Liver (tissue), 9 donors: ENCODE data around the gene KCNQ1. TPM values are rescaled to one million over a fixed set of nuclear protein-coding genes. Genes with fewer than 3 reads are reported as not detected.

Experiments used
- DNase-seq: peaks from one replicate; pipeline ENCODE4 v3.0.0-alpha.2; 2017; ENCODE audit warnings: low spot score
- H3K27ac ChIP-seq, 2 donors: one replicate each; pipeline ENCODE4 v1.7.0; 2013; ENCODE audit warnings: inconsistent platforms in 2 of 2, low read length in 2 of 2, control low read depth in 1 of 2, low read depth in 1 of 2, mild to moderate bottlenecking in 1 of 2
- H3K27me3 ChIP-seq, 4 donors: one replicate each; pipeline versions ENCODE4 v1.6.1 to v1.7.0; 2013; ENCODE audit warnings: low read length in 3 of 4, inconsistent platforms in 1 of 4, mild to moderate bottlenecking in 1 of 4, moderate library complexity in 1 of 4; ENCODE audit not compliant: control insufficient read depth in 4 of 4, insufficient read depth in 4 of 4
- H3K36me3 ChIP-seq, 4 donors: one replicate each; pipeline versions ENCODE4 v1.6.1 to v1.7.0; 2013; ENCODE audit warnings: low read length in 3 of 4, mild to moderate bottlenecking in 3 of 4, low read depth in 1 of 4, moderate library complexity in 1 of 4; ENCODE audit not compliant: control insufficient read depth in 4 of 4, insufficient read depth in 3 of 4
- H3K4me1 ChIP-seq, 4 donors: one replicate each; pipeline versions ENCODE4 v1.6.1 to v1.7.0; 2013; ENCODE audit warnings: low read length in 3 of 4, mild to moderate bottlenecking in 3 of 4, moderate library complexity in 1 of 4; ENCODE audit not compliant: control insufficient read depth in 4 of 4, insufficient read depth in 4 of 4
- H3K4me3 ChIP-seq, 3 donors: one replicate each; pipeline versions ENCODE4 v1.6.1 to v1.7.0; 2013; ENCODE audit warnings: low read length in 3 of 3, control low read depth in 1 of 3, low read depth in 1 of 3, mild to moderate bottlenecking in 1 of 3
- H3K9ac ChIP-seq, 2 donors: one replicate each; pipeline ENCODE4 v1.7.0; 2013; ENCODE audit warnings: low read length in 2 of 2, mild to moderate bottlenecking in 2 of 2, moderate library complexity in 2 of 2, control low read depth in 1 of 2, low read depth in 1 of 2
- H3K9me3 ChIP-seq, 4 donors: one replicate each; pipeline versions ENCODE4 v1.6.1 to v1.7.0; 2013; ENCODE audit warnings: low read length in 3 of 4; ENCODE audit not compliant: control insufficient read depth in 4 of 4
- FOXA1 ChIP-seq: IDR thresholded peaks from 2 replicates; pipeline ENCODE4 v1.6.1; 2016; ENCODE audit warnings: antibody characterized with exemption
- GABPA ChIP-seq, 2 donors: IDR thresholded peaks in 1 of 2; conservative IDR thresholded peaks in 1 of 2; 2 replicates each; pipeline ENCODE4 v1.6.1; 2016; ENCODE audit warnings: antibody characterized with exemption in 2 of 2, mild to moderate bottlenecking in 1 of 2, moderate library complexity in 1 of 2
- JUND ChIP-seq, 2 donors: IDR thresholded peaks; 2 replicates each; pipeline ENCODE4 v1.6.1; 2016; ENCODE audit warnings: antibody characterized with exemption in 2 of 2
- RAD21 ChIP-seq, 2 donors: IDR thresholded peaks; 2 replicates each; pipeline ENCODE4 v1.6.1; 2016; ENCODE audit warnings: antibody characterized with exemption in 2 of 2, mild to moderate bottlenecking in 2 of 2
- RXRA ChIP-seq, 2 donors: IDR thresholded peaks; 2 replicates each; pipeline ENCODE4 v1.6.1; 2017 to 2018; ENCODE audit warnings: antibody characterized with exemption in 2 of 2, mild to moderate bottlenecking in 1 of 2
- SP1 ChIP-seq: IDR thresholded peaks from 2 replicates; pipeline ENCODE4 v1.6.1; 2018; ENCODE audit warnings: antibody characterized with exemption, mild to moderate bottlenecking
- TAF1 ChIP-seq: conservative IDR thresholded peaks from 2 replicates; pipeline ENCODE4 v1.6.1; 2016; ENCODE audit warnings: antibody characterized with exemption, mild to moderate bottlenecking
- YY1 ChIP-seq: IDR thresholded peaks from 2 replicates; pipeline ENCODE4 v1.6.1; 2016; ENCODE audit warnings: antibody characterized with exemption, mild to moderate bottlenecking
- WGBS: extraction: QIAGEN DNeasy Blood & Tissue Kit; methylation state at CpG from one replicate; pipeline ENCODE4 v1.1.7; 2013; 5-methylcytosine and 5-hydroxymethylcytosine counted together
- polyA plus RNA-seq, 2 donors: library from polyadenylated mRNA; stranded (reverse) in 1 of 2; unstranded in 1 of 2; fragments of 200-250 nt in 1 of 2; fragments of >200 nt in 1 of 2; fragmentation: Nextera tagmentation in 1 of 2; extraction: Ambion mirVana in 1 of 2; gene quantifications; one replicate each; pipeline versions ENCODE4 v1.2.1 to v1.2.3, GENCODE V29; 2013 to 2015
- total RNA-seq, 2 donors: library from RNA; depleted of rRNA; stranded (reverse); fragments of >200 nt; gene quantifications; one replicate each; pipeline ENCODE4 v1.2.3, GENCODE V29; 2014
- TF ChIP-seq, protein P1 (sequence below): fragments of 150-350 bp; IDR thresholded peaks from 2 replicates; pipeline ENCODE4 v1.5.1; 2017; ENCODE audit warnings: improper control_type of control experiment, low read depth, low read length; ENCODE audit not compliant: missing input control
- TF ChIP-seq, protein P2 (sequence below): IDR thresholded peaks from 2 replicates; pipeline ENCODE4 v1.6.1; 2016; ENCODE audit warnings: antibody characterized with exemption
- TF ChIP-seq, protein P3 (sequence below): IDR thresholded peaks from 2 replicates; pipeline ENCODE4 v1.6.1; 2016; ENCODE audit warnings: antibody characterized with exemption
- TF ChIP-seq, protein P4 (sequence below): IDR thresholded peaks from 2 replicates; pipeline ENCODE4 v1.6.1; 2016; ENCODE audit warnings: antibody characterized with exemption, mild to moderate bottlenecking
- donor health status: healthy.
- donor health status: healthy.
- donor health status: healthy.
- donor health status: healthy.
- donor health status: healthy.

Gene KCNQ1
- total and polyA plus RNA-seq, 4 donors, result 0.31 to 2.2 (median 1.5) TPM

DNA sequence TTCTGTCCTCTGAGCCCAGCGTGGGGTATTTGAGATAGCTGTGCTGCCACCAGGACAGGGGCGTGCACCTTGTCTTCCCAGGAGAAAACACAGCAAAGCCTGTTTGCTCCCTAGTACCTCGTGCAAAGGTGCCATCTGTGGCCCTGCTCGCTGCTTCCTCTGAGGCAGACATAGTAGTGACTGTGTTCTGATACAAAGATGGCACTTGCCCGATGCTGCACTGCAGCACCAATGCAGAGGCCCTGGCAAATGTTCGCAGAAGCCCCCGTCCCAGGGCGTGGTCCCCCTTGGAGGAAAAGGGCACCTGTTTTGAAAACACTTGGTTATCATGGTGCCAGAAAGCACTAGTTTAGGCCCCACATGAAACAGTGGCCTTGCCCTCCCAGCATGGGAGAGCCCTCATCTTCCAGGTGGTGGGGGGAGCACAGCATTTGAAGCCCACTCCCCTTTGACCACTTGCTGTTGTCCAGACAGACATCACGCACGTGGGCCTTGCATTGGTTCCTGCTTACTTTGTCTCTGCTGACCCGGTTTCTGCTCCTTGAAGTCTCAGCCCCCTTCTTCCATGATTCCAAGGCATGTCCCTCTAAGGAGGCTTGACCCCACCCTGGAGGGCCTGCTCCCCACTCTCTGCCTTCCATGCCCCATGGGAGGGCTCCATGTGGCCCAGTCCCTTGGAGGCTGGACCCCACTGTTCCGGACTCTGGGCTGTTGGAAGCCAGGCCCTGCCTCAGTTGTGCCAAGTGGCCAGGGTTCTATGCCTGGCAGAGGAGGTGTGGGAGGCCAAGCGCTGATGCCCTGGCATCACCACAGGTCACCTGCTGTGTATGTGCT, 145.5 kb downstream of the KCNQ1 start:
- H3K9me3 ChIP-seq, result no peaks in the 10 kb centered on the region
- no peaks in the 10 kb centered on the region for H3K36me3 ChIP-seq
- H3K4me3 ChIP-seq, result no peak overlapping the region
- H3K4me1 ChIP-seq, result no peaks in the 10 kb centered on the region
- no peak for DNase-seq
- H3K27ac ChIP-seq, result no peak overlapping the region
- WGBS, result 87% methylated on average over 13 of the region's 13 CpGs
- H3K9ac ChIP-seq, result no peak overlapping the region
- no peaks in the 10 kb centered on the region for H3K27me3 ChIP-seq
- TF ChIP-seq JUND (IDR thresholded peaks at IDR 0.05), result no peak
- TF ChIP-seq, protein P1, sequence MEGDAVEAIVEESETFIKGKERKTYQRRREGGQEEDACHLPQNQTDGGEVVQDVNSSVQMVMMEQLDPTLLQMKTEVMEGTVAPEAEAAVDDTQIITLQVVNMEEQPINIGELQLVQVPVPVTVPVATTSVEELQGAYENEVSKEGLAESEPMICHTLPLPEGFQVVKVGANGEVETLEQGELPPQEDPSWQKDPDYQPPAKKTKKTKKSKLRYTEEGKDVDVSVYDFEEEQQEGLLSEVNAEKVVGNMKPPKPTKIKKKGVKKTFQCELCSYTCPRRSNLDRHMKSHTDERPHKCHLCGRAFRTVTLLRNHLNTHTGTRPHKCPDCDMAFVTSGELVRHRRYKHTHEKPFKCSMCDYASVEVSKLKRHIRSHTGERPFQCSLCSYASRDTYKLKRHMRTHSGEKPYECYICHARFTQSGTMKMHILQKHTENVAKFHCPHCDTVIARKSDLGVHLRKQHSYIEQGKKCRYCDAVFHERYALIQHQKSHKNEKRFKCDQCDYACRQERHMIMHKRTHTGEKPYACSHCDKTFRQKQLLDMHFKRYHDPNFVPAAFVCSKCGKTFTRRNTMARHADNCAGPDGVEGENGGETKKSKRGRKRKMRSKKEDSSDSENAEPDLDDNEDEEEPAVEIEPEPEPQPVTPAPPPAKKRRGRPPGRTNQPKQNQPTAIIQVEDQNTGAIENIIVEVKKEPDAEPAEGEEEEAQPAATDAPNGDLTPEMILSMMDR, result no peak
- no peak for TF ChIP-seq GABPA (IDR thresholded peaks at IDR 0.05 in 1 of 2, conservative IDR thresholded peaks at IDR 0.05 in 1 of 2)
- TF ChIP-seq, protein P2, sequence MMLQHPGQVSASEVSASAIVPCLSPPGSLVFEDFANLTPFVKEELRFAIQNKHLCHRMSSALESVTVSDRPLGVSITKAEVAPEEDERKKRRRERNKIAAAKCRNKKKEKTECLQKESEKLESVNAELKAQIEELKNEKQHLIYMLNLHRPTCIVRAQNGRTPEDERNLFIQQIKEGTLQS, result no peak
- TF ChIP-seq RAD21 (IDR thresholded peaks at IDR 0.05), result no peak
- TF ChIP-seq, protein P3, sequence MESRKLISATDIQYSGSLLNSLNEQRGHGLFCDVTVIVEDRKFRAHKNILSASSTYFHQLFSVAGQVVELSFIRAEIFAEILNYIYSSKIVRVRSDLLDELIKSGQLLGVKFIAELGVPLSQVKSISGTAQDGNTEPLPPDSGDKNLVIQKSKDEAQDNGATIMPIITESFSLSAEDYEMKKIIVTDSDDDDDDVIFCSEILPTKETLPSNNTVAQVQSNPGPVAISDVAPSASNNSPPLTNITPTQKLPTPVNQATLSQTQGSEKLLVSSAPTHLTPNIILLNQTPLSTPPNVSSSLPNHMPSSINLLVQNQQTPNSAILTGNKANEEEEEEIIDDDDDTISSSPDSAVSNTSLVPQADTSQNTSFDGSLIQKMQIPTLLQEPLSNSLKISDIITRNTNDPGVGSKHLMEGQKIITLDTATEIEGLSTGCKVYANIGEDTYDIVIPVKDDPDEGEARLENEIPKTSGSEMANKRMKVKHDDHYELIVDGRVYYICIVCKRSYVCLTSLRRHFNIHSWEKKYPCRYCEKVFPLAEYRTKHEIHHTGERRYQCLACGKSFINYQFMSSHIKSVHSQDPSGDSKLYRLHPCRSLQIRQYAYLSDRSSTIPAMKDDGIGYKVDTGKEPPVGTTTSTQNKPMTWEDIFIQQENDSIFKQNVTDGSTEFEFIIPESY, result no peak
- TF ChIP-seq, protein P4, sequence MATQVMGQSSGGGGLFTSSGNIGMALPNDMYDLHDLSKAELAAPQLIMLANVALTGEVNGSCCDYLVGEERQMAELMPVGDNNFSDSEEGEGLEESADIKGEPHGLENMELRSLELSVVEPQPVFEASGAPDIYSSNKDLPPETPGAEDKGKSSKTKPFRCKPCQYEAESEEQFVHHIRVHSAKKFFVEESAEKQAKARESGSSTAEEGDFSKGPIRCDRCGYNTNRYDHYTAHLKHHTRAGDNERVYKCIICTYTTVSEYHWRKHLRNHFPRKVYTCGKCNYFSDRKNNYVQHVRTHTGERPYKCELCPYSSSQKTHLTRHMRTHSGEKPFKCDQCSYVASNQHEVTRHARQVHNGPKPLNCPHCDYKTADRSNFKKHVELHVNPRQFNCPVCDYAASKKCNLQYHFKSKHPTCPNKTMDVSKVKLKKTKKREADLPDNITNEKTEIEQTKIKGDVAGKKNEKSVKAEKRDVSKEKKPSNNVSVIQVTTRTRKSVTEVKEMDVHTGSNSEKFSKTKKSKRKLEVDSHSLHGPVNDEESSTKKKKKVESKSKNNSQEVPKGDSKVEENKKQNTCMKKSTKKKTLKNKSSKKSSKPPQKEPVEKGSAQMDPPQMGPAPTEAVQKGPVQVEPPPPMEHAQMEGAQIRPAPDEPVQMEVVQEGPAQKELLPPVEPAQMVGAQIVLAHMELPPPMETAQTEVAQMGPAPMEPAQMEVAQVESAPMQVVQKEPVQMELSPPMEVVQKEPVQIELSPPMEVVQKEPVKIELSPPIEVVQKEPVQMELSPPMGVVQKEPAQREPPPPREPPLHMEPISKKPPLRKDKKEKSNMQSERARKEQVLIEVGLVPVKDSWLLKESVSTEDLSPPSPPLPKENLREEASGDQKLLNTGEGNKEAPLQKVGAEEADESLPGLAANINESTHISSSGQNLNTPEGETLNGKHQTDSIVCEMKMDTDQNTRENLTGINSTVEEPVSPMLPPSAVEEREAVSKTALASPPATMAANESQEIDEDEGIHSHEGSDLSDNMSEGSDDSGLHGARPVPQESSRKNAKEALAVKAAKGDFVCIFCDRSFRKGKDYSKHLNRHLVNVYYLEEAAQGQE, result no peak
- TF ChIP-seq TAF1, result no peak

DNA sequence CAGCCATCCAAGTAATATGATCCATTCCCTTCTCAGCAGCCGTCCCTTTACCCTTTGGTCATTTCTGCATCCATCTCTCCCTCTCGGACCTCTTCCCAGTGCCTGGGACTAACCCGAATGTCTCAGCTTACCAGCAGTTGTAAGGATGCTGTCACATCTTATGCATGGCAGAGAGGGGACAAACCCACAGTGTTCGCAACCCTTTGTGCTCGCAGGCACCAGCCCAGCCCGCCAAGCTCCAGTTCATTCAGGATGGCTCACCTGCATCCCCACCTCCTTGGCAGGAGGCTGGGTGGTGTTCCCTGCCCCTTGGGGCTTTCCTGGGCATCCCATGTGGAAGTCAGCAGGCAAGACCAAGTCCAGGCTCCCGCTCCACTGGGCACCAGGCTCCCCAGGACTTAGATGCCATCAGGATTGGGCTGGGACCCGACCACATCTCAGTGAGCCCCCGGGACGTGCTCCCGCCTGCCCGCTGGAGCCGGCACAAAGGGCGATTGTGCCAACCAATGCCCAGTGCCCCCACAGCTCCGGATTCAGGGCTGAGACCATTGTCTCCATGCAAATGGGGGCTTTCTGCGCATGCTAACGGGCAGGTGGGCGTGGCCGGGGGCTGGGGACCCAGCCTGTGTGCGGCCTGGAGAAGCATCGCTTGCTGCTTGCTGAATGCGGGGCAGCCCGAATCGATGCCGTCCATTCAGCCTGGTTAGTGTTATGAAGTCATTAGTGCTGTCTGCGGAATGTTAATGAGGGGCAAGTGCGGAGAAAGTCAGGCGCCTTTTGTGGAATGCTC, 146.4 kb downstream of the KCNQ1 start:
- H3K4me3 ChIP-seq, result no peak overlapping the region
- no peak for DNase-seq
- no peaks in the 10 kb centered on the region for H3K4me1 ChIP-seq
- no peak for TF ChIP-seq SP1
- TF ChIP-seq TAF1, result no peak
- no peak for TF ChIP-seq FOXA1
- TF ChIP-seq RXRA (IDR thresholded peaks at IDR 0.05), result no peak
- no peak for TF ChIP-seq YY1
- H3K9me3 ChIP-seq, result no peaks in the 10 kb centered on the region
- H3K27ac ChIP-seq, result no peak overlapping the region
- H3K27me3 ChIP-seq, result no peaks in the 10 kb centered on the region
- WGBS, result 86% methylated on average over 28 of the region's 28 CpGs
- no peaks in the 10 kb centered on the region for H3K36me3 ChIP-seq
- H3K9ac ChIP-seq, result no peak overlapping the region
